ENCODE data around the gene UBE2I.

DNA sequence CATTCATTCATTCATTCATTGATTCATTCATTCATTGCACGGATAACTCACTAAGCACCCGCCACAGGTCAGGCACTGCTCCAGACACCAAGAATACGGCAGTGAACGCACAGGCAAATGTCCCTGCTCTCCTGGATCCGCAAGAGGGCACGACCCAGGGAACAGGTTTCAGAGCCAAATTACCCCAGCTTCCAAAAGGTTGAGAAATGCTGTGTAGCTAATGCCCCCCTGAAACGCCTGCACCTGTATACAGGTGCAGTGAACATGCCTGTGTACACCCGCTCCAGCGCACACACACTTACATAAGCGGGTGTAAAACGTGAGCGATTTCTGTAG is 9.6 kb upstream of the UBE2I start:
- no peak for TF ChIP-seq CTCF (IDR thresholded peaks at IDR 0.05)
- no peak for TF ChIP-seq EZH2 (IDR thresholded peaks at IDR 0.05; ENCODE audit: borderline replicate concordance, insufficient read depth, low read depth, low read length, poor library complexity, severe bottlenecking)

Data from B cell (primary cell).